ENCODE results near the gene WBP2NL. TPM values are rescaled to one million over a fixed set of nuclear protein-coding genes. Genes with fewer than 3 reads are reported as not detected.

The WBP2NL gene
- total RNA-seq, 1 donor from 2014 or later = 2.0 TPM

DNA sequence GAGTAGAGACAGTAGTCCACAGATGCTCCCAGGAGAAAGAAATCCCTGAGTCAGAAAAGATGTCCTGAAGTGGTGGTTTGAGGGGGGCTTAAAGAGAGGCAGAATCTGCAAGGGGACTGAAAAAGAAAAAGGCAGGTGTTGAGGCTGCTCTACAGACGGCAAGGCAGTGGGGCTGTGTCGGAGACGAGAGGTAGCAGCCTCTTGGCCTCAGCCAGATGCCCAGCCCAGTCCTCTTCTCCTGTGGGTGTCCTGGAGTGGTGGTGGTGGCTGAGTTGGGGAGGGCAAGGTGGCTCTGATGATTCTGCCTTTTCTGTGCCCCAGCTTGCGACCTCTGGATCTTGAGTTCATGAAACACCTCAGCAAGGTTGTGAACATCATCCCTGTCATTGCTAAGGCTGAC lies 9.3 kb upstream of the WBP2NL start:
- intact Hi-C loops (cut with DNase I) = no loop called here
- TF ChIP-seq POLR2A (IDR thresholded peaks at IDR 0.05) (no peak), POLR2AphosphoS5 (IDR thresholded peaks at IDR 0.05; ENCODE audit: insufficient read depth in 1 of 2, low read depth in 1 of 2) (no peak)
- TF ChIP-seq, protein P1, sequence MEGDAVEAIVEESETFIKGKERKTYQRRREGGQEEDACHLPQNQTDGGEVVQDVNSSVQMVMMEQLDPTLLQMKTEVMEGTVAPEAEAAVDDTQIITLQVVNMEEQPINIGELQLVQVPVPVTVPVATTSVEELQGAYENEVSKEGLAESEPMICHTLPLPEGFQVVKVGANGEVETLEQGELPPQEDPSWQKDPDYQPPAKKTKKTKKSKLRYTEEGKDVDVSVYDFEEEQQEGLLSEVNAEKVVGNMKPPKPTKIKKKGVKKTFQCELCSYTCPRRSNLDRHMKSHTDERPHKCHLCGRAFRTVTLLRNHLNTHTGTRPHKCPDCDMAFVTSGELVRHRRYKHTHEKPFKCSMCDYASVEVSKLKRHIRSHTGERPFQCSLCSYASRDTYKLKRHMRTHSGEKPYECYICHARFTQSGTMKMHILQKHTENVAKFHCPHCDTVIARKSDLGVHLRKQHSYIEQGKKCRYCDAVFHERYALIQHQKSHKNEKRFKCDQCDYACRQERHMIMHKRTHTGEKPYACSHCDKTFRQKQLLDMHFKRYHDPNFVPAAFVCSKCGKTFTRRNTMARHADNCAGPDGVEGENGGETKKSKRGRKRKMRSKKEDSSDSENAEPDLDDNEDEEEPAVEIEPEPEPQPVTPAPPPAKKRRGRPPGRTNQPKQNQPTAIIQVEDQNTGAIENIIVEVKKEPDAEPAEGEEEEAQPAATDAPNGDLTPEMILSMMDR (IDR thresholded peaks at IDR 0.05) = no peak
- no peak overlapping the region for H3K27ac ChIP-seq

GRCh38 chr22:41991111-41991510 lies 7.5 kb upstream of the WBP2NL start:
- Histone ChIP-seq H3K27me3 (no peaks in the 10 kb centered on the region), H3K36me3 (no peaks in the 10 kb centered on the region), H3K4me1 (no peaks in the 10 kb centered on the region), H3K9me3 (no peaks in the 10 kb centered on the region), H3K27ac (no peak overlapping the region), H3K4me3 (no peak overlapping the region)
- TF ChIP-seq POLR2A (IDR thresholded peaks at IDR 0.05) (no peak), POLR2AphosphoS5 (IDR thresholded peaks at IDR 0.05; ENCODE audit: insufficient read depth in 1 of 2, low read depth in 1 of 2) (no peak)
- TF ChIP-seq, protein P1 (IDR thresholded peaks at IDR 0.05) = no peak
- intact Hi-C loops (cut with DNase I) = no loop called here
- DNase-seq (ENCODE audit: extremely low spot score in 2 of 2) = no peak

More for the DNA sequence above, 9.3 kb upstream of the WBP2NL start:
- no peaks in the 10 kb centered on the region for H3K4me1 ChIP-seq
- no peaks in the 10 kb centered on the region for H3K27me3 ChIP-seq
- H3K36me3 ChIP-seq = no peaks in the 10 kb centered on the region
- H3K4me3 ChIP-seq = no peak overlapping the region
- no peak for DNase-seq (ENCODE audit: extremely low spot score in 2 of 2)
- H3K9me3 ChIP-seq = no peaks in the 10 kb centered on the region

- H3K4me3 ChIP-seq = no peak overlapping the region
- H3K27me3 ChIP-seq = no peaks in the 10 kb centered on the region
- no peak for DNase-seq (ENCODE audit: extremely low spot score in 2 of 2)
- no peaks in the 10 kb centered on the region for H3K4me1 ChIP-seq
- intact Hi-C loops (cut with DNase I) = no loop called here
- no peak overlapping the region for H3K27ac ChIP-seq
- no peaks in the 10 kb centered on the region for H3K36me3 ChIP-seq
- TF ChIP-seq, protein P1 (IDR thresholded peaks at IDR 0.05) = no peak
- TF ChIP-seq POLR2A (IDR thresholded peaks at IDR 0.05) = no peak
- TF ChIP-seq POLR2AphosphoS5 (IDR thresholded peaks at IDR 0.05; ENCODE audit: insufficient read depth in 1 of 2, low read depth in 1 of 2) = no peak
- H3K9me3 ChIP-seq = no peaks in the 10 kb centered on the region
These were observed 6.1 kb upstream of the WBP2NL start for GRCh38 chr22:41992496-41992895.

DNA sequence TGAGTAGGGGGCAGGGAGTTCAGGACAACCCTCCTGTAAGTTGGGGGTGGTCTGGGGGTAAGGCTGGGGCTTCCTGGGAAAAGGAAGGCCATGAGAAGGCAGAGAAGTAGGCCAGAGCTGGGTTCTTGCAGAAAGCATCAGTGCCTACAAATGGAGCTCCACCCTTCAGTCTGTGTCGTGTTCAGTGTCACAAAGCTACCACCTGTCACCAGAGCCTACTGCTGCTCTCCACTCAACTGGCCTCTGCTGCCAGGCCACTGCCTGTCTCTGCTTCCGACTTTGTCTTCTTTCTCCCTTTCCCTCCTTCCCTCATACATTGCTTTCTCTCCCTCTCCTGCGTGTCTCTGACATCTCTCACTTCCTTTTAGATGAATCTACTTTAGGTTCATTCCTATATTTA lies 3.4 kb upstream of the WBP2NL start:
- H3K27ac ChIP-seq = no peak overlapping the region
- H3K36me3 ChIP-seq = no peaks in the 10 kb centered on the region
- peaks cover 16% of the 10 kb centered on the region for H3K4me1 ChIP-seq
- H3K9me3 ChIP-seq = no peaks in the 10 kb centered on the region
- H3K4me3 ChIP-seq = no peak overlapping the region
- intact Hi-C loops (cut with DNase I) = no loop called here
- TF ChIP-seq, protein P1 (IDR thresholded peaks at IDR 0.05) = no peak
- TF ChIP-seq POLR2AphosphoS5 (IDR thresholded peaks at IDR 0.05; ENCODE audit: insufficient read depth in 1 of 2, low read depth in 1 of 2) = no peak
- no peak for TF ChIP-seq POLR2A (IDR thresholded peaks at IDR 0.05)
- no peaks in the 10 kb centered on the region for H3K27me3 ChIP-seq
- DNase-seq (ENCODE audit: extremely low spot score in 2 of 2) = no peak

DNA sequence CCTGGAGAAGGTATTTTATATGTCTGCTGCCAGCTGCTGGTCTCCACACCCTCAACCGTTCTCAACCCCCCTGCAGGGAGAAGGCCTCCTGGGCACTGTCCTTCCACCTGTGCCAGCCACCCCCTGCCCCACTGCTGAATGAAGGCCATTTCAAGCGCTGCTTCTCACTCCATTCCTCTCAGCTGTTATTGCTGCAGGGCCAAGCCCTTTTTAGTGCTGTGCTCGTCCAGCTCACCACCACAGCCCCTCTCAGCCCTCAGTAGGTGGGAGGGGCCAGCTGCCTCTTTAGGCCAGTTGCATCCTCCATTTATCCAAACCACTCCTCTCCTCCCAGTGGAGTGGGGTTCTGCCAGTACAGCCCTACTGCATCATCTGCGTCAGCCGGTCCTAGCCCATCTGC lies 1.8 kb upstream of the WBP2NL start:
- intact Hi-C loops (cut with DNase I) = no loop called here
- Histone ChIP-seq H3K27ac (no peak overlapping the region), H3K9me3 (no peaks in the 10 kb centered on the region), H3K4me1 (peaks cover 16% of the 10 kb centered on the region), H3K27me3 (no peaks in the 10 kb centered on the region), H3K4me3 (no peak overlapping the region), H3K36me3 (no peaks in the 10 kb centered on the region)
- DNase-seq (ENCODE audit: extremely low spot score in 2 of 2) = no peak
- no peak for TF ChIP-seq POLR2AphosphoS5 (IDR thresholded peaks at IDR 0.05; ENCODE audit: insufficient read depth in 1 of 2, low read depth in 1 of 2)
- TF ChIP-seq, protein P1 (IDR thresholded peaks at IDR 0.05) = no peak
- TF ChIP-seq POLR2A (IDR thresholded peaks at IDR 0.05) = no peak

Measured in vagina (tissue), 2 donors.